Stimulated activated CD4-positive, alpha-beta T cell treated with anti-CD3 and anti-CD28 coated beads, Interleukin-1b, Interleukin-23, amount 100 ng/mL, for 1 hour (primary cell): ENCODE measurements around the gene CLEC4F.
"Not testable (repeated sequence)": the region's sequence is repeated elsewhere in the genome, so short reads cannot be mapped to it uniquely, and the experiment has no call there.

Source experiments
- DNase-seq, 2 donors: peaks; one replicate each; pipeline ENCODE4 v3.0.0-alpha.2; 2020; ENCODE audit warnings: low read depth in 2 of 2

Gene CLEC4F

GRCh38 chr2:70826696-70827350 lies 6.4 kb upstream of the CLEC4F start:
- DNase-seq: no peak

- no peak for DNase-seq
Measured at GRCh38 chr2:70823249-70823648, 2.9 kb upstream of the CLEC4F start.

- no peak for DNase-seq
Measured at GRCh38 chr2:70822843-70823242, 2.4 kb upstream of the CLEC4F start.

- DNase-seq: no peak
Measured at GRCh38 chr2:70817284-70817954, 3.0 kb downstream of the CLEC4F start.

GRCh38 chr2:70816726-70817125 lies 3.7 kb downstream of the CLEC4F start:
- DNase-seq: no peak

- no peak for DNase-seq
Measured at GRCh38 chr2:70808983-70809958, 11.1 kb downstream of the CLEC4F start.

- no peak for DNase-seq
Measured at GRCh38 chr2:70807828-70808118, 12.6 kb downstream of the CLEC4F start.

- DNase-seq: no peak
Measured at GRCh38 chr2:70807102-70807827, 13.1 kb downstream of the CLEC4F start.

- no peak for DNase-seq
Measured at GRCh38 chr2:70806620-70807019, 13.8 kb downstream of the CLEC4F start.

- DNase-seq: no peak
Measured at GRCh38 chr2:70806013-70806412, 14.4 kb downstream of the CLEC4F start.

GRCh38 chr2:70801607-70802263 lies 18.7 kb downstream of the CLEC4F start:
- DNase-seq: no peak

GRCh38 chr2:70799706-70800105 lies 20.7 kb downstream of the CLEC4F start:
- DNase-seq: no peak

GRCh38 chr2:70797996-70798395 lies 22.4 kb downstream of the CLEC4F start:
- not testable (repeated sequence) for DNase-seq

GRCh38 chr2:70797506-70797905 lies 22.9 kb downstream of the CLEC4F start:
- no peak for DNase-seq

- no peak for DNase-seq
Measured at GRCh38 chr2:70796262-70796661, 24.1 kb downstream of the CLEC4F start.

- no peak for DNase-seq
Measured at GRCh38 chr2:70795164-70795995, 25.0 kb downstream of the CLEC4F start.

GRCh38 chr2:70793450-70793849 lies 26.9 kb downstream of the CLEC4F start:
- DNase-seq: no peak

- DNase-seq: no peak
Measured at GRCh38 chr2:70790136-70790828, 30.1 kb downstream of the CLEC4F start, which contains the start of gene FIGLA. FIGLA (minus strand) TSS chr2:70790643; CDS start chr2:70790638, 5 bp downstream.

- peak in 1 of 2 donors; percentile 10 for DNase-seq
Measured at GRCh38 chr2:70789304-70790135, 30.9 kb downstream of the CLEC4F start.
